Measurements from ENCODE around the gene MPP4. TPM values are rescaled to one million over a fixed set of nuclear protein-coding genes. Genes with fewer than 3 reads are reported as not detected.

MPP4 gene
- total RNA-seq, 1 experiment from 2014 or later: not detected

- ChIA-PET CTCF (no interaction called here), POLR2A (no interaction called here)
- TF ChIP-seq REST (IDR thresholded peaks at IDR 0.05; ENCODE audit: insufficient read depth in 1 of 2, low read depth in 2 of 2, low read length in 1 of 2) (no peak), CTCF (IDR thresholded peaks at IDR 0.05) (peak; percentile 22), SIN3A (IDR thresholded peaks at IDR 0.05; ENCODE audit: borderline replicate concordance, insufficient read depth, low read depth, low read length) (no peak), POLR2AphosphoS5 (IDR thresholded peaks at IDR 0.05; ENCODE audit: low read depth, low read length) (no peak), TCF7L2 (IDR thresholded peaks at IDR 0.05; ENCODE audit: low read depth, low read length) (no peak)
- H3K27ac ChIP-seq (ENCODE audit: low read length): no peak overlapping the region
- no peak overlapping the region for H3K4me3 ChIP-seq (ENCODE audit: low read depth in 2 of 2, low read length in 2 of 2)
- DNase-seq (ENCODE audit: low read depth, low spot score): no peak
- in situ Hi-C loops (cut with HindIII; ENCODE audit: low pct_unique_long_range_greater_than_20kb, low sequenced_read_pairs): no loop called here
- H3K9me3 ChIP-seq (ENCODE audit: control insufficient read depth, insufficient read depth, low read depth, low read length): no peaks in the 10 kb centered on the region
- H3K27me3 ChIP-seq (ENCODE audit: control insufficient read depth, insufficient read depth, low read length): no peaks in the 10 kb centered on the region
- H3K4me1 ChIP-seq (ENCODE audit: control insufficient read depth, insufficient read depth, low read length): no peaks in the 10 kb centered on the region
- no peak for ATAC-seq
- peaks cover 58% of the 10 kb centered on the region for H3K36me3 ChIP-seq (ENCODE audit: control insufficient read depth, insufficient read depth, low read length)
- intact Hi-C loops (cut with micrococcal nuclease; ENCODE audit: unreplicated experiment): no loop called here
- BruUV-seq (replicated peaks): no TSS peak
Measured at GRCh38 chr2:201707753-201708152, 9.3 kb upstream of the MPP4 start.

- no peak overlapping the region for H3K27ac ChIP-seq (ENCODE audit: low read length)
- no peak for DNase-seq (ENCODE audit: low read depth, low spot score)
- H3K36me3 ChIP-seq (ENCODE audit: control insufficient read depth, insufficient read depth, low read length): peaks cover 58% of the 10 kb centered on the region
- no peak overlapping the region for H3K4me3 ChIP-seq (ENCODE audit: low read depth in 2 of 2, low read length in 2 of 2)
- ChIA-PET CTCF (no interaction called here), POLR2A (interaction anchor here (0.6 kb wide), 1 partner anchor 25 kb away, joined by 4 read pairs; no protein-coding TSS in a partner anchor)
- ATAC-seq: no peak
- no peaks in the 10 kb centered on the region for H3K27me3 ChIP-seq (ENCODE audit: control insufficient read depth, insufficient read depth, low read length)
- no peaks in the 10 kb centered on the region for H3K9me3 ChIP-seq (ENCODE audit: control insufficient read depth, insufficient read depth, low read depth, low read length)
- no peaks in the 10 kb centered on the region for H3K4me1 ChIP-seq (ENCODE audit: control insufficient read depth, insufficient read depth, low read length)
- intact Hi-C loops (cut with micrococcal nuclease; ENCODE audit: unreplicated experiment): no loop called here
- no peak for TF ChIP-seq POLR2AphosphoS5 (IDR thresholded peaks at IDR 0.05; ENCODE audit: low read depth, low read length)
- no peak for TF ChIP-seq TCF7L2 (IDR thresholded peaks at IDR 0.05; ENCODE audit: low read depth, low read length)
- no peak for TF ChIP-seq SIN3A (IDR thresholded peaks at IDR 0.05; ENCODE audit: borderline replicate concordance, insufficient read depth, low read depth, low read length)
- TF ChIP-seq CTCF (IDR thresholded peaks at IDR 0.05): no peak
- TF ChIP-seq REST (IDR thresholded peaks at IDR 0.05; ENCODE audit: insufficient read depth in 1 of 2, low read depth in 2 of 2, low read length in 1 of 2): no peak
- in situ Hi-C loops (cut with HindIII; ENCODE audit: low pct_unique_long_range_greater_than_20kb, low sequenced_read_pairs): no loop called here
- BruUV-seq (replicated peaks): no TSS peak
Measured at GRCh38 chr2:201707142-201707541, 8.7 kb upstream of the MPP4 start.
